AG09309 (cell line): ENCODE measurements around the gene HLCS.

Experiments used
- DNase-seq: peaks from one replicate; pipeline ENCODE4 v3.0.0-alpha.2; 2010; ENCODE audit warnings: low read depth
- H3K4me3 ChIP-seq: 2 replicates; pipeline ENCODE4 v1.5.1; 2011; ENCODE audit warnings: mild to moderate bottlenecking, low read depth, low read length, moderate library complexity; ENCODE audit not compliant: control insufficient read depth
- CTCF ChIP-seq: IDR thresholded peaks from 2 replicates; pipeline ENCODE4 v1.5.1; 2011; ENCODE audit warnings: mild to moderate bottlenecking, low read depth, low read length, inconsistent platforms; ENCODE audit not compliant: insufficient read depth, control insufficient read depth; ENCODE audit errors: missing control alignments

Gene HLCS

DNA sequence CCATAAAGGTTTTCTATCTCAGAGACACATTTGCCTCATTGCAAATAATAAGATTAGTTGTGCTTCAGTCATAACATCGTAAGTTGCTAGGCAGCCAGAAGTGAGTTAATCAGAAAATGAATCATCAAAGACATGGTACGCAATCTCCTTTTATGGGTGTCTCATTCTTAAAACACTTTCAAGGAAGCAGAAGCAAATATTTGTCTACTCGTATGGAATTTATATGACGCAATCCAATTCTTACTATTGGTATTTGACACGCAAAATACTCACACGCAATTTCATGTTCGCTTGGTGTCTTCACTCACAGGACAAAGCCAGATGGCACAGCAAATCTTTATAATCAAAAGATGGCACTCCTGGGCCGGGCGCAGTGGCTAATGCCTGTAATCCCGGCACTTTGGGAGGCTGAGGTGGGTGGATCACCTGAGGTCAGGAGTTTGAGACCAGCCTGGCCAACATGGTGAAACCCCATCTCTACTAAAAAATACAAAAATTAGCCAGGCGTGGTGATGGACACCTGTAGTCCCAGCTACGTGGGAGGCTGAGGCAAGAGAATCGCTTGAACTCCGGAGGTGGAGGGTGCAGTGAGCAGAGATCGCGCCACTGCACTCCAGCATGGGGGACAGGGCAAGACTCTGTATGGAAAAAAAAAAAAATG is 56.4 kb downstream of the HLCS start:
- peak; percentile 98 for DNase-seq
- no peak for TF ChIP-seq CTCF
- H3K4me3 ChIP-seq, result no peak overlapping the region

- no peak for DNase-seq
- no peak for TF ChIP-seq CTCF
- no peak overlapping the region for H3K4me3 ChIP-seq
These were observed 57.0 kb downstream of the HLCS start for GRCh38 chr21:36909423-36909822.

- no peak for TF ChIP-seq CTCF
- no peak for DNase-seq
- no peak overlapping the region for H3K4me3 ChIP-seq
These were observed 58.1 kb downstream of the HLCS start for GRCh38 chr21:36908260-36908908.

DNA sequence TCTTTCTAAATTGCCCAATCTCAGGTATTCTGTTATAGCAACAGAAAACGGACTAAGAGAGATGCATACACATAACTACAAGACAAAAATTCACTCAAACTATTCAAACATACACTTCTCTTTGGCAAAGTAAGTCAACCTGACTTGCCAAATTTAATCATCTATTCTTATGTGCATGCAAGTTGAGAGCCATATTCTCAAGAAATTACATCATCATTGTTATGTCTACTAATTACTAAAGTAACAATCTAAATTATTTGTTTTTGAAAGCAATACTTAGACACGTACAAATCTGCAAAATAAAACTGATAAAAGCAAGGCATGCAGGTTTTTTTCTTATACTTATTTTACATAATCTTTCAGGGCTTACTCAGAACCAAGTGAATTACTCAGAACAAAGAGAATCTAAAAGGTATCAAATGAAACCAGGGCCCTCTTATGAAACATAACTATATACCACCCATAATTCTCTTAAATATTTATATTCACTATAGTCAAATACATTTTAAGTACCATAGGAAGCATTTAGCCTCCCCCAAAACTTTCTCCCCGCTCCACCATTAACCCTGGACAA is 62.3 kb downstream of the HLCS start:
- H3K4me3 ChIP-seq, result no peak overlapping the region
- no peak for TF ChIP-seq CTCF

DNA sequence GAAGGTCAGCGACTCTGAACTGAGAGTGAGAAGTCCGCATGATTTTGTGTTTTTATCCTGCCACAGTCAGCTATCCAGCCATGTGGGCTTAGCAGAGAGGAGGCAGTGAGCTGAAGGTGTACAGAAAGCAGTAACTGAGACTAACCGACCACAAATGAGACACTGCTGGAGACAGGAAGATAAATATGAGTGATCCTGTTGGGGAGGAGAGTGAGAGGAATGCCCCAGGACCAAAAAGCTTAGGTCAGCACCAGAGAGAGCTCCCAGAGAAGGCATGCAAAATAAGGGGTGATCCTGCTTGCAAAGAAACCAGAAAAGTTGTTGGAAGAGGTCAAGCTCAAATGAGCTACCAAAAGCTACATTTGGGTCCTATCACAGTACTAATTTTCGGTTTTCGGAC is 63.7 kb downstream of the HLCS start:
- DNase-seq, result no peak
- H3K4me3 ChIP-seq, result no peak overlapping the region
- no peak for TF ChIP-seq CTCF

More for the DNA sequence above, 62.3 kb downstream of the HLCS start:
- no peak for DNase-seq

DNA sequence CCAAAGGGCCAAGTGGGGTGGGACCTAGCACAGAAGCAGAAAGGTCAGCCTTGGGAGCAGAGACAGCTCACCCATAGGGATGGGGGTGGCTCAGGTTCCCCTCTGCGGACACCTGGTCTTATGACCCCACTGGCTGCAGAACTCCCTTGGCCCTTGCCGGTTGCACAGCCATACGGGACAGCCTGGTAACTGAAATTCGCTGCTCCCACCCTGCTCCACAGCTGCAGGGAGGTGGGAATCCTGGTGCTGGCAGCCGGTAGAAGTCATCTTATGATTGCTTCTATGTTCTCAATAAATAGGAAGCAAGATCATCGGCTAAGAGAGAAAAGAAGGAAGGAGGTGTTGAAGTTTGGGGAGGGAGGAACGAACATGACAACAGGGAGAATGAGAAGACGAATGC is 64.1 kb downstream of the HLCS start:
- no peak for TF ChIP-seq CTCF
- no peak overlapping the region for H3K4me3 ChIP-seq
- DNase-seq, result no peak
